NCI-H2171 (cell line): ENCODE results near the gene RAB3GAP2.
"Not testable (repeated sequence)": the region's sequence is repeated elsewhere in the genome, so short reads cannot be mapped to it uniquely, and the experiment has no call there.

ENCODE experiments used
- DNase-seq: peaks from one replicate; lab custom pipeline; 2025; lab: John Stamatoyannopoulos, UW

RAB3GAP2 gene

DNA sequence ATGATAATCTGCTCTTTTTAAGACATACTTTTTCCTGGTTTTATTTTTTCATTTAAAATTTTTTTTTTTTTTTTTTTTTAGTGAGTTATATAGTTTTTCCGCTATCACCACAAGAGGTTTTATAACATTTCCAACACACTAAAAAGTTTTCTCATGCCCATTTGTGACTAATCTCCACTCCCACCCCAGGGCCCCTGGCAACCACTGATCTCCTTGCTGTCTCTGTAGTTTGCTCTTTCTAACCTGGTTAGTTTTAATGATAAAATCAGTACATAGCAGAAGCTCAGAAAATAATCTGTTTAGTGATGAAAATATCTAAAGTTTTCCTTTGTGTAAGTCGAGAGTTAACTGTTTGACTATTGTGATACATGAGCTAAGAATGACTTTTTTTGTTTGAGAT is 136.5 kb downstream of the RAB3GAP2 start:
- no peak for DNase-seq

DNA sequence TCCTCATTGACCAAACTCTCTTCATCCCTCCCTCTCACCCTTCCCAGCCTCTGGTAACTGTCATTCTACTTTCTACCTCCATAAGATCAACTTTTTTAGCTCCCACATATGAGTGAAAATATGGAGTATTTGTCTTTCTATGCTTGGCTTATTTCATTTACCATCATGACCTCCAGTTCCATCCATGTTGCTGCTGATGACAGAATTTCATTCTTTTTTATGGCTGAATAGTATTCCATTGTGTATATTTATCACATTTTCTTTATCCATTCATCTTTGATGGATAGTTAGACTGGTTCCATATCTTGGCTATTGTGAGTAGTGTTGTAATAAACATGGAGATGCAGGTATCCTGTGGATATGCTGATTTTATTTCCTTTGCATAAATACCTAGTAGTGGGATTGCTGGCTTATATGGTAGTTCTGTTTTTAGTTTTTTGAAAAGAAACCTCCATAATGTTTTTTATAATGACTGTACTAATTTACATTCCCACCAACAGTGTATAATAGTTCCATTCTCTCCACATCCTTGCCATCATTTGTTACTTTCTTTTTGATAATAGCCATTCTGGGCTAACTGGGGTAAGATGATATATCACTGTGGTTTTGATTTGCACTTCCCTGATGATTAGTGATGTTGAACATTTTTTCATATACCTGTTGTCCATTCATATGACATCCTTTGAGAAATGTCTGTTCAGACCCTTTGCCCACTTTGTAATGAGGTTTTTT is 142.6 kb downstream of the RAB3GAP2 start:
- no peak for DNase-seq

- no peak for DNase-seq
Measured at GRCh38 chr1:220127076-220127475, 145.2 kb downstream of the RAB3GAP2 start.

- DNase-seq, result no peak
Measured at GRCh38 chr1:220124542-220124941, 147.7 kb downstream of the RAB3GAP2 start.

GRCh38 chr1:220123889-220124288 is 148.4 kb downstream of the RAB3GAP2 start:
- no peak for DNase-seq

GRCh38 chr1:220123066-220123465 is 149.2 kb downstream of the RAB3GAP2 start:
- no peak for DNase-seq

- DNase-seq, result no peak
Measured at GRCh38 chr1:220121791-220122530, 150.3 kb downstream of the RAB3GAP2 start.

DNA sequence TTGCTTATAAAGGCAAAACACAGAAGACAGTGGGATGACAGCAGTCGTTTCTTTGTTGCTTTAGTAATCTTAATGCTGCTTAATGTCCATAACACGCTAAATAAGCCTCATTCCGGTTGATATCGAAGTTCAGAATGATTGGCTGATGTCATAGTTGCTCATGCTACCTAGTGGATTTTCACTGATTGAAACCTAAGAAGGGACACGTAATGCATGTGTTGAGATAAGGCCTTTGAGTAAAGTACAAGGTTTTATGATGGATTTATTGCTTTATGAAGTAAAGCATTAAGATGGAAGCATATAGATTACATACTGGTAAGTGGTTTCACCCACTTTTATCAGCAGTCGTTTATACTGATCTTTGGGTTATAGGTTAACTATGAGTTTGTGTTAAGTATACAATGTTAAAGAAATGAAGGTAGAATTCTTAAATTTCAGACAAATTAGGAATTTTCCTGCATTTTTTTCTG is 153.2 kb downstream of the RAB3GAP2 start:
- DNase-seq, result no peak

DNA sequence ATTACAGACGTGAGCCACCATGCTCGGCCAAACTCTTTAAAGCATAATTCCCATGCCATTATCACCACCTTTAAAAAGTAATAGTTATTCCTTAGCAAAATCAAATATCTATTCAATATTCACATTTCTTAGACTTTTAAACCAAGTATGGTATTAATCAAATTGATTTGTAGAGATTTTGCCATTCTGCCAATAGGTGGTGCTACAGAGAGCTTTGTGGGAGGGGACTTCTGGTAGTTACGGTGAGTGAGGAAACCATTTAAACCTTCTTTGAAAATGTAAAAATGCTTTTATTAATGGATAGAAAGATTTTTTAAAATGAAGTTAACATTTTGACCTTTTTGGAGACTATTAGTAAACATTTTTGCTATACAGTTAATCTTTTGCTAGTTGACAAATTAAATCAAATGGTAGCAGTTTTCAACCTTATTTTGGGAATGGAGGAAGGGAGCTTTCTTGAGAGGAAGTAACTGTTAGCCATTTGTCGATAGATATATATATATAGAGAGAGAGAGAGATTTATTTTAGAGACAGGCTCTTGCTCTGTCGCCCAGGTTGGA is 159.0 kb downstream of the RAB3GAP2 start:
- no peak for DNase-seq

DNA sequence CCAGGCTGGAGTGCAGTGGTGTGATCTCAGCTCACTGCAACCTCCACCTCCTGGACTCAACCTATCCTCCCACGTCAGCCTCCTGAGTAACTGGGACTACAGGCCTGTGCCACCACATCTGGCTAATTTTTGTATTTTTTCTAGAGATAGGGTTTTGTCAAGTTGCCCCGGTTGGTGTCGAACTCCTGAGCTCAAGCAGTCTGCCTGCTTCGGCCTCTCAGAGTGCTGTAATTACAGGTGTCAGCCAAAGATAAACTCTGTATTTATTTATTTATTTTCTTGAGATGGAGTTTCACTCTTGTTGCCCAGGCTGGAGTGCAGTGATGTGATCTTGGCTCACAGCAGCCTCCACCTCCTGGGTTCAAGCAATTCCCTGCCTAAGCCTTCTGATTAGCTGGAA is 159.7 kb downstream of the RAB3GAP2 start:
- not testable (repeated sequence) for DNase-seq

- not testable (repeated sequence) for DNase-seq
Measured at GRCh38 chr1:220110473-220110872, 161.8 kb downstream of the RAB3GAP2 start.

- no peak for DNase-seq
Measured at GRCh38 chr1:220099826-220100225, 172.4 kb downstream of the RAB3GAP2 start.
